PC-9 (cell line): ENCODE data around the gene TAX1BP1. TPM values are rescaled to one million over a fixed set of nuclear protein-coding genes. Genes with fewer than 3 reads are reported as not detected.

Experiments used
- BruUV-seq: library from RNA; stranded (reverse); fragments of 400-500 nt; replicated peaks from 2 replicates; lab custom pipeline; 2021; lab: Mats Ljungman, UMichigan
- CTCF ChIA-PET: fragments of 300-600 bp; sonication (Branson Sonifier 250); formaldehyde crosslinking; loops from one replicate; lab custom pipeline; 2022; ENCODE audit warnings: antibody characterized with exemption; lab: Charles Lee
- POLR2A ChIA-PET: fragments of 300-600 bp; sonication (Branson Sonifier 250); formaldehyde crosslinking; loops from one replicate; lab custom pipeline; 2022; ENCODE audit warnings: antibody characterized with exemption; ENCODE audit not compliant: unreplicated experiment; lab: Charles Lee
- DNase-seq, 2 experiments: peaks; one replicate each; pipeline versions ENCODE4 v3.0.0 to v3.0.0-alpha.2; 2015 to 2022; ENCODE audit warnings: mixed read lengths in 1 of 2
- H2AFZ ChIP-seq: fragments of 200-600 bp; sonication (generic); 2 replicates; pipeline ENCODE4 v1.8.1; 2017; ENCODE audit warnings: antibody characterized with exemption
- H3F3A ChIP-seq: fragments of 200-600 bp; sonication (generic); 2 replicates; pipeline ENCODE4 v1.8.1; 2017; ENCODE audit warnings: antibody characterized with exemption, mild to moderate bottlenecking, low read depth; ENCODE audit not compliant: insufficient read depth
- H3K27ac ChIP-seq: fragments of 200-600 bp; sonication (generic); 2 replicates; pipeline ENCODE4 v1.6.1; 2016; ENCODE audit warnings: mixed run types
- H3K27me3 ChIP-seq: fragments of 200-600 bp; sonication (generic); 2 replicates; pipeline ENCODE4 v1.6.1; 2016; ENCODE audit warnings: low read depth, mixed run types; ENCODE audit not compliant: insufficient read depth
- H3K36me3 ChIP-seq: fragments of 200-600 bp; sonication (generic); 2 replicates; pipeline ENCODE4 v1.6.1; 2016; ENCODE audit warnings: low read depth, mixed run types
- H3K4me1 ChIP-seq: fragments of 200-600 bp; sonication (generic); replicated peaks from 2 replicates; pipeline ENCODE4 v1.6.1; 2016; ENCODE audit warnings: mixed run types; ENCODE audit not compliant: insufficient read depth
- H3K4me2 ChIP-seq: fragments of 200-600 bp; sonication (generic); 2 replicates; pipeline ENCODE4 v1.6.1; 2017; ENCODE audit warnings: mixed run types
- H3K4me3 ChIP-seq: fragments of 200-600 bp; sonication (generic); 2 replicates; pipeline ENCODE4 v1.6.1; 2016; ENCODE audit warnings: mixed run types
- H3K79me2 ChIP-seq: fragments of 200-600 bp; sonication (generic); 2 replicates; pipeline ENCODE4 v1.6.1; 2017; ENCODE audit warnings: low read depth, mixed run types
- H3K9me2 ChIP-seq: fragments of 200-600 bp; sonication (generic); 2 replicates; pipeline ENCODE4 v1.8.1; 2017; ENCODE audit warnings: mild to moderate bottlenecking; ENCODE audit not compliant: insufficient read depth
- H3K9me3 ChIP-seq: fragments of 200-600 bp; sonication (generic); 2 replicates; pipeline ENCODE4 v1.8.1; 2016; ENCODE audit warnings: low read depth; ENCODE audit not compliant: insufficient read depth
- H4K20me1 ChIP-seq: fragments of 200-600 bp; sonication (generic); 2 replicates; pipeline ENCODE4 v1.8.1; 2017; ENCODE audit not compliant: insufficient read depth
- CTCF ChIP-seq: fragments of 200-600 bp; sonication (generic); conservative IDR thresholded peaks from 2 replicates; pipeline ENCODE4 v1.6.1; 2017; ENCODE audit warnings: mixed run types, antibody characterized with exemption, mild to moderate bottlenecking, moderate library complexity
- EZH2 ChIP-seq: fragments of 200-600 bp; sonication (generic); IDR thresholded peaks from 2 replicates; pipeline ENCODE4 v1.8.0; 2017; ENCODE audit warnings: antibody characterized with exemption, low read depth
- intact Hi-C: fragments of 100-400 bp; cut with micrococcal nuclease; formaldehyde crosslinking; loops from one replicate; pipeline ENCODE4 v1.10.0; 2022; ENCODE audit not compliant: unreplicated experiment
- total RNA-seq: library from RNA; stranded (reverse); gene quantifications from 2 replicates; pipeline ENCODE4 v1.2.3, GENCODE V29; 2021

The TAX1BP1 gene
- total RNA-seq, 1 experiment from 2014 or later, result 174 TPM

GRCh38 chr7:27822245-27822644 lies 82.3 kb downstream of the TAX1BP1 start:
- Histone ChIP-seq H3K4me3 (no peak overlapping the region), H3K27me3 (no peaks in the 10 kb centered on the region), H3K4me2 (no peak overlapping the region), H3K27ac (no peak overlapping the region), H4K20me1 (peaks cover 7% of the 10 kb centered on the region), H3K4me1 (no peaks in the 10 kb centered on the region), H2AFZ (no peak overlapping the region), H3K36me3 (peaks cover 42% of the 10 kb centered on the region), H3K79me2 (no peaks in the 10 kb centered on the region), H3F3A (no peaks in the 10 kb centered on the region; the same call in 1 of the 2 replicates), H3K9me2 (no peaks in the 10 kb centered on the region), H3K9me3 (no peaks in the 10 kb centered on the region)
- TF ChIP-seq EZH2 (no peak), CTCF (no peak)
- POLR2A ChIA-PET, result no interaction called here
- BruUV-seq, result no TSS peak
- DNase-seq, result no peak
- CTCF ChIA-PET, result no interaction called here
- intact Hi-C loops, result no loop called here

- H3K4me3 ChIP-seq, result no peak overlapping the region
- peaks cover 6% of the 10 kb centered on the region for H3F3A ChIP-seq
- H3K27me3 ChIP-seq, result no peaks in the 10 kb centered on the region
- H3K79me2 ChIP-seq, result no peaks in the 10 kb centered on the region
- H3K27ac ChIP-seq, result no peak overlapping the region
- no peaks in the 10 kb centered on the region for H3K4me1 ChIP-seq
- H3K9me3 ChIP-seq, result no peaks in the 10 kb centered on the region
- TF ChIP-seq EZH2 (no peak), CTCF (no peak)
- no peak overlapping the region for H2AFZ ChIP-seq
- H3K4me2 ChIP-seq, result no peak overlapping the region
- intact Hi-C loops, result no loop called here
- ChIA-PET CTCF (no interaction called here), POLR2A (no interaction called here)
- BruUV-seq, result no TSS peak
- DNase-seq, result no peak
- peaks cover 3% of the 10 kb centered on the region; the same call in 1 of the 2 replicates for H4K20me1 ChIP-seq
- peaks cover 32% of the 10 kb centered on the region for H3K36me3 ChIP-seq
- H3K9me2 ChIP-seq, result no peaks in the 10 kb centered on the region
These were observed 85.9 kb downstream of the TAX1BP1 start for GRCh38 chr7:27825891-27826290.

GRCh38 chr7:27826357-27826756 lies 86.4 kb downstream of the TAX1BP1 start:
- H3K4me2 ChIP-seq, result no peak overlapping the region
- ChIA-PET CTCF (no interaction called here), POLR2A (no interaction called here)
- no peaks in the 10 kb centered on the region for H3K79me2 ChIP-seq
- no peaks in the 10 kb centered on the region for H3K4me1 ChIP-seq
- intact Hi-C loops, result no loop called here
- peaks cover 31% of the 10 kb centered on the region for H3K36me3 ChIP-seq
- H3K4me3 ChIP-seq, result no peak overlapping the region
- H3K27me3 ChIP-seq, result no peaks in the 10 kb centered on the region
- BruUV-seq, result no TSS peak
- no peaks in the 10 kb centered on the region for H3K9me2 ChIP-seq
- no peaks in the 10 kb centered on the region for H3K9me3 ChIP-seq
- TF ChIP-seq EZH2 (no peak), CTCF (no peak)
- peaks cover 6% of the 10 kb centered on the region for H3F3A ChIP-seq
- no peak overlapping the region for H3K27ac ChIP-seq
- peaks cover 3% of the 10 kb centered on the region; the same call in 1 of the 2 replicates for H4K20me1 ChIP-seq
- no peak for DNase-seq
- no peak overlapping the region for H2AFZ ChIP-seq
